ENCODE results near the gene IL1RAPL1.

The IL1RAPL1 gene

DNA sequence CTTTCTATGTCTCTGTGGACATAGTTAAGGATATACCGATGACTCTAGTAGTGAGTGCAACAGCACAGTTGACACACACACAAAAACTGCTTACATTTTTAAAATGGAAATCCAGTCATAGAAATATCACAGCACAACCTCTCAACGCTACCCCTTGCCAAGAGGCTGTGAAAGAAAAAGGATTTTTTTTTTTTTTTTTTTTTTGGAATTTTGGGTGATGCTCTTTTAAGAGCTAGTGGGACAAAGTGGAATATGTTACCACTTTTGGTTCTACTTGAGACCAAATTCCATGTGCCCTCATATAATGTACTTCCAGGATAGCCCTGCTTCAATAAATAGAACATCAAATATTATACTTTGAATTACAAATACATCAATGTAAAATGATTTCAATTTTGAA lies 1247.1 kb downstream of the IL1RAPL1 start:
- DNase-seq: no peak

DNA sequence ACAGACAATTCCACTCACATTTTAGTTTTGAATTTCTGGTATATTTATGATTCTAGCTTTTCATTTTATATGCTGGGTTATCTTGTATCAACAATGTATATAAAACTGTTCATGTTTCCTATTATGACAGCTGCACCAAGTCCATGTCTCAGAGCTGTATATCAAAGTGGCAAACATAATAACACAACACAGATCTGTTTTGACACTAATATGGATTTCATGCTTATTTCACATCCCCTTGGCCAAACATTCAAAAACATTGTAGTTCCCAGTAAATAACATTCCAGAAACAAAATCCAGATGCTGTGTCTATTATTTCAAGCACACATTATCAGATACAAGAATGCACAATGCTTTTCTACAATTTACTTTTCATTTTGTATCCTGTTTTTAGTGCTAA lies 1247.5 kb downstream of the IL1RAPL1 start:
- no peak for DNase-seq

DNA sequence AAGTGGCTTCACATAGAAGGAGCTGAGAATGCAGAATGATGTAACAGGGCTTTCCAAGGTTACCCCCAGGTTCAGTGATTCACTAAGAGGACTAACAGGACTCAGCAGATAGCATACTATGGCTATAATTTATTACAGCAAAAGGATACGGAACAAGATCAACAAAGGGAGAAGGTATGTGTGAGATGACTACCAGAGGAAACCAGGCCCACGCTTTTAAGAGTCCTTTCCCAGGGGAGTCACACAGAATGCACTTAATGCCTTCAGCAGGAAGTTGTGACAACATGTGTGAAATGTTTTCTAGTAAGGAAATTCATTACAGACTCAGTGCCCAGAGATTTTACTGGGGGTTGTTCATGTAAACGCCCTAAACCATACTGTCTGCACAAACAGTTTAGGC lies 1254.5 kb downstream of the IL1RAPL1 start:
- no peak for DNase-seq

DNA sequence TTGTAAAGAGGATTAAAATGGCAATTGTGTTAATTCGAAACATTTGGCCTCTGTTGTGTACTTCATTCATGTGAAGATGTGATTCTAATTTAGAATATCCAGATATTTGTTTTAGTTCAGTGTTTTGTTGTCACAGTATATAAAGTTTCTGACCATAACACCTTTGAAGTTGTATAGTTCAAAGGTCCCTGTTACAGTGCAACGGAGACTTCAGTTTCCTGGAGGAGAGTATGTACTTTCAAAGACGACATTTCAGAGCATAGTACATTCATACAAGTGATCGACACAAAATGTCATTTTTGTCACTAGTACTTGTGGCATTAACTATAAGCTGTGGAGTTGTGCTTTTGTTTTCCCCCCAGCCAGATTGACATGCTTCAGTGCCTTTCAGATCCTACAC lies 1255.3 kb downstream of the IL1RAPL1 start:
- no peak for DNase-seq

DNA sequence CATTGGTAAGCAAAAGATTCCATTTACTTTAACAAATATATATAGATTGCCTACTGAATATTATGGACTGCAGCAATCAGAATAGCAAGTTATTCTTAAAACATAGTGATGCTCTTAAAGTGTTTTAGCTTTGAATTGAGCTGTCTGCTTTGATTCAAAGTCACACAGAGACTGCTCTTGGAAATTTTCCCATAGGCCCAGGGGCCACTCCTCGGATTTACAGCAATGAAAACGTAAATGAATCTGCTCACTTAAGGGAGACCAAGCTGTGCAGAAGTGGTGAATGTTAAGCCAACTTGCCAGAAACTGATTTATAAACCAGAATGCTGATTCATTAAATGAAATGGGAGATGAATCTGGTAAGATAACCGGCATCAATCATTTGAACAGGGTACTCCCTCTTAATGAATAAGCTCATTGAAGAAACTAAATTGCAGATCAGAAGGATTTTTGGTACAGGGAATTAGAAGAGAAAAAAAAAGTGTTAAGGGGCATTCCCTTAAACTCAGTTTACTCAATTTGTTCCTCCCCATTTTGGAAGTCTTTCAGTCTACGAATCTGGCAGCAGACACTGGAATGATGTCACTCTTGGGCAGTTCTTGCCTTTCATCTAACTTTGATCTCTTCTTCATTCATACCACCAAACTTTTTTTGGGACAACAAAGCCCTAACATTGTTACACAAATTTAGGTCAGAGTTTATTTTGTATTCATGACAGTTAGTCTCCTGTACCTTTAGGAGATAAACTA lies 1264.8 kb downstream of the IL1RAPL1 start:
- no peak for DNase-seq

DNA sequence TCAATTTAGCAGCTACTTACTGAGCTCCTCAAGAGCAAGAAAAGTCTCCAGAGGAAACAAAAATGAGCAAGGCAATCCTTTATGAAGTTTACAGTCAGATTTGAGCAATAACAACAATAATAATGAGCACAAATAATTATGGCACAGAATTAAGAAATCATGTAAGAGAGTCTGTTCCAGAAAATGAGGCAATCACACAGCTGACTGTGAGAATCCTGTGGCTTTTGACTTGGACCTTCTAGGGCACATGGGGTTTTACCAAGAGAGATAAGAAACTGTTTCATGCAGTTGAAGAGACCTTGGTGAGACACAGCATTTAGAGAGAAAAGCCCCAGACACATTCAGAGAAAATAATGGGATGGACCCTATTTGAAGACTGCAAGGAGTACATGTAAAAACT lies 1265.5 kb downstream of the IL1RAPL1 start:
- no peak for DNase-seq

DNA sequence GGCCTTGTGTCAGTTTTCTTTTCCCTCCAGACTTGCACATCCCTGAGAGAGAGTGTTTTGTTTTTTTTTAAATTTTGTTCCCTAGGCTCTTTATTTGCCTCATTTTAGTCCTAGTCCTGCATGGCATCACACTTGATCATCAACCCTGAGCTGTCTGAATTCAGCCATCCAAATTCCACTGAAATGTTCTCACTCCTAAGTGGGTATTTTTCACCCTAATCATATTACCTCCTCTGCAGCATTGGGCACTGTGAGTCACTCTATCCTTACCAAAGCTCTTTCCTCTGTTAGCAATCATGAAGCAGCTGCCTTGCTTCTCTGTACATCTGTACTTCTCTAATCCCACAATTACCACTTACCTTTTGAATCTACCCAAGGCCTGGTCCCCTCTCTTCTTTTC lies 1271.5 kb downstream of the IL1RAPL1 start:
- no peak for DNase-seq

DNA sequence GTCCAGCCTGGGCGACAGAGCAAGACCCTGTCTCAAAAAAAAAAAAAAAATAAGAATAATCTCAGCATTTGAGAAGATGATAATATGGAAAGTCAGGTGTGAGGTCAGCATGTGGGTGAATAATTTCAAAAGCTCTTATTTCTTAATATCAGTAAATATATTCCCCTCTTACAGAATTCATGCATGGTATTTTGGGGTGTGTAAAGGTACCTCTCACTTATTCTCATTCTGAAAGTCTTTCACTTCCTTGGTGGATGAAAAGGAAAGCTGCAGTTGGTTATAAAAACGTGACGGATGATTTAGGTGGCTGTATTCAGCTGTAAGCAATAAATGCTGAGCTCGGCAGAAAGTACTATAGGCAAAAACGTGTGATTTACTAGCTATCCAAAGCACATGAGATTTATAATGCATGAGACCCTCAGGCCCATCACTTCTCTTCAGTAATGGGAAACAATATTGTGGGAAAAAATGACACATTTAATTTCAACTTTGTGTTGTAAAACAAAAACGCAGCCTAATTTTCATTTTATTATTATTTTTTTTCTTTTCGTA lies 1275.0 kb downstream of the IL1RAPL1 start:
- DNase-seq: no peak

DNA sequence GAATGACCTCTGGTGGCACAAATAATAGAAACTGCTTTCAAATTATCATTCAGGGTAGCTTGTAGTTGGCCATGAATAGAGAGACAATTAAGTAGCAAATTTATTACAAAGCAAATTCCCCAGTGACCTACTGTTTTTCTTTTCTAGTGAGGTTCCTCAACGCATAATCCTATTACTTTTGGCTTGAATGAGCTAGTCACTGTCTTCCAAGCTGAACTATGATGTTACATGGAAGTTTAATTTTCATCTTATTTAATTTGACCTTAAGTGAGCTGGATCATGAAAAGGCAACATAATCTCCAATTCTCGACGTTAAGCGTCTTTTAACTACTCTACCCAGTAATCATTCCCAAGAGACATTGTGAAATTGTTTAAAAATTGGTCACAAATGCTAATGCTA lies 1280.7 kb downstream of the IL1RAPL1 start:
- no peak for DNase-seq

DNA sequence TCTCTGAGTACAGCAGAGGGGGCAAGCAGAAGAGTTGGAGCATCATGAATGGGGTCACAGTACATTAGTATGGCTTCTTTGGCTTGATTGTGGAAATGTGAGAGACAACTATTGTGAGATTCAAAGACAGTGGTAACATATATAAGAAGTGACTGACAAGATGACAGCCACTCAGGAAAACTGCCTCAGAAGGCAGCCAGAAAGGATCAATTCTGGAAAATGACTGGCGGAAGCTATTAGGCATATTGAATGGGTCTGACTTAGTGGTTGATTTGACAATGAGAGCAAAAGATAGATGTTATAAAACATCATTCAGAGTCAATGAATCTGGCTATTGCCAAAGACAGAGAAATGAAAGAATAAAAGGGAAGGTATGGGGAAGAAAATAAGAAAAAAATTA lies 1282.6 kb downstream of the IL1RAPL1 start:
- no peak for DNase-seq

DNA sequence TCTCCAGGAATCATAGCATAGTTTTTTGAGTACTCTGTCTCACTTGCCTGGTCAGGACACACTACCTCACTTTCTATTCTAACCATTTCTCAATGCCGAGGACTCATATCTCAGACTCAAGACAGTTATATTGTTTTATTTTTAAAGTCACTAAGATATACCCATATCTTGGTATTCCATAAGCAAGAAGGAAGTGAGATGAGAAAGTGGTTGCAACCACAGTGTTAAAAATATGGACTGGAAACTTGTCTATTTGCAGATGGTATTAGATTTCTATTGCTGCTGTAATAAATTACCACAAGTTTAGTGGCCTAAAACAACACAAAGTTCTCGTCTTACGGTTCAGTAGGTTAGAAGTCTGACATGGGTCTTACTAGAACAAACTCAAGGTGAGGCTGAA lies 1283.4 kb downstream of the IL1RAPL1 start:
- no peak for DNase-seq

DNA sequence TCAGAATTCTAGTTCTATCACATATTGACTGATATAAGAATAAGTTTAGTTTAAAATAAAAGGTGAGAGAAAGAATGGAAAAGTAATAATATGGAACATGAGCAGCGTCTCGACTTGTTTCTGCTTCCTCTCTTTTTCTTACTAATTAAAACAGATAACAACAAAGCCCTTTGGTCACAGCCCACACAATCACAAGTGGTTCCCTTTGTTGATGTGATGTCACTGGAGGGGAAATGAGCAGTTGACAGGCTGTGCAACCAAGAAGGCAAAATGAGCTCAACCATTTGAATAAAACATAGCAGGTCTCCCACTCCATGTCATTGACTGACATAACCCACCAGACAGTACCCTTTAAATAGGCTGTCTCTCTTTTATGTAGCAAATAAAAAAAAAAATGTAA lies 1285.6 kb downstream of the IL1RAPL1 start:
- DNase-seq: no peak

DNA sequence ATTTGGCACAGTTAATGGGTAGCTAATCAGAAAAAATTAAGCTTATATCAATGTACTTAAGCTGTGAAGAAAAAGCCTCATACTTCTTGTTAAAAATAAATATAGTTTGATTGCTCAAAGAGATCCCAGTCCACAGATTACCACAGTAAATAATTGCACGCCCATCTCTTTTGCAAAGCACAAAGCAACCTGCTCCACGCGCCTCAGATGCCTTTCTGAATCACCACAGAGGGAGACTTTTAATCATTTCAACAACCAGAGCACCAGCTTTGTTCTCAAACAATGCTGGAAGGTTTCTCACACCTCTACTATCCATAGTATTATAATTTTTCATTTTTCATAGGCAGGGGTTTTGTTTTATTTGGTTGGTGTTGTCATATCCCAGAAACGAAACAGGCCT lies 1289.5 kb downstream of the IL1RAPL1 start:
- no peak for DNase-seq

DNA sequence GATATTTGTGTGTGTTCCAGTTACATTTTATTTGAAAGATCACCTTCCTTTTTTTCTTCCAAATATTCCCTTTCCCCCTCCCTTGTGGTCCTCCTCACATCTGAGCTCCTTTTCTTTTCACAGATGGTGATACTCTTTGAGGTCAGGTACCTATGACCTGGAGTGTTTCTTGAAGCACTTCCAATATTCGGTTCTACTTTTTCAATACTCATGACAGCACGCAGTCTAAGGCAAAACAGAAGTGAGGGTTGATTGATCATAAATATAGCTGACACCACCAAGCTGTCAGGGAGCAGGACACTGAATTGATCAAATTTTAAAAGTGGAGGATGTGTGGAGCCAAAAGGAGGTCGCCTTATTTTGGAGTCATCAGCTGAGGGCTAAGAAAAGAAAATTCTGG lies 1293.7 kb downstream of the IL1RAPL1 start:
- DNase-seq: no peak

DNA sequence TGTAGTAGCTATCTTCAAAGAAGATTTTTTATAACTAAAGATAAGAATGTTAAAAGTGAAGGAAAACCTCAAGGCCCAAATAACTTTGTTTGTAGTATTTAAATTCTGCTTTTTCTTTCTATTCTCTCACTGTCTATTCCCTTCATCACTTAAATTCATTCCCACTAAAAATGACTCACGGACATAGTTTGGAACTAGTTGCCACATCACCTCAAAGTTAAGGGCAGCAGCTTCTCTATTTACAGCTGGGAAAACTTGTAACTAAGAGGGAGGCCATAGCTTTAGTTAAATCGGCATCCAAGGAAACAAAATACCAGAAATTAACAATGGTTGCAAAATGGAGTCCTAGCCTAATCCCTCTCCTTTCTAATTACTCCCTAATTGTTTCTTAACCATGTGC lies 1302.8 kb downstream of the IL1RAPL1 start:
- DNase-seq: no peak

DNA sequence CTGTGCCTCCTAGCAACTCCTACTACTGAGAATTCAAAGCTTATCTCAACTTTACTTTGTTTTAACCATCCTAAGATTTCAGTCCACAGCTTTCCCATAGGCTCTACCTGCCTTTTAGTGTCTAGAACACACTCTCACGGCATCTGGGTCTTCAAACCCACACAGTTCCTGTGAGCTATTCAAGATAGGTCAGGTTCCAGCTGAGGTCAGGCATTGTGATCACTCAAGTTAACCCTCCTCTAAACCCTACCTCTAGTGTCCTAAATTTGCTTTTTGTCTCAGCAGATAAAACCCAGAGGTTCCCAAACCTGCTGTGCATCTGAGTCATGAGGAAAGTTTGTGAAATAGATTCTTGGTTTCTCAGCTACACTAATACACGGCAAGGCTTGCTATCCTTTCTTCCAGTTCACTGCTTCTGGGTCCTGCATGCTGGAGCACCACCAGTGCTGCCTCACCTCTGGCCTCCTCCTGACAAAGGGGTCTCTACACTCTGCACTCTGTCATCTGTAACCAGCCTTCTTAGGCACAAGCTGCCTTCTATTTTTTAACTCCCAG lies 1303.5 kb downstream of the IL1RAPL1 start:
- no peak for DNase-seq

DNA sequence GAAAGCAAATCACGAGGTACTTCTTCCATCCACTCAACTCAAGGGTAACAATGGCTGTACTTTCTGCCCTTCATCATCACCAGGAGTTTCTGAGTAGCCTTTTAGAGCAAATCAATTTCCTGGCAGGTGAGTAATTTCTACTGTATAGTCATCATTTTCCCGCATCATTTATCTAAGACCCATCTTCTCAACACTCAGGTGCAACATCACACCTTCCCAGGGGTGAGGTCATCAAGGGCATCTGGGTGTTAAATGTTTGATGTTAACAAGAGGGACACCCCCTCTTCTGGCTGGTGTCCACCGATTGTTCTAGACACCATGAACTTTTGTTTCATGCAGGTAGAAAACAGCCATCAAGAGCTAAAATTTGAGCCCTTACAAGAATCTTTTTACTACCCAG lies 1314.8 kb downstream of the IL1RAPL1 start:
- no peak for DNase-seq

DNA sequence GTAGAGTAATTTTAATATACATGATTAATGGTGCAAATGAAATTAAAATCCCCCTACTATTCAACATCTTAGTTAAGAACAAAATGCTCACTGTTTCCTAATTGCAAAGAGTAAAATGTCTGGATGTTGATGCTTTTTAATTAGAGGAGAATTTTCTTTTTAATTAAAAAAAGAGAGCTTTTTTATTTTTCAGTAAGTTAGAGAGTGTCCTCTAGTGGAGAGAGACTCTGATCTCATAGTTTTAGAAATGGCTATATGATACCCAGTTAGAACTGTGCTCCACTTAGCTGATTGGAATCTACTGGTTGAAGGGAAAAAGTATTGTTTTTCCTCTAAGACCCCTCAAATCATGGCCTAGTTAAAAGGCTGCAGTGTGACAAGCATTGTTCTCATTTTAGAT lies 1316.1 kb downstream of the IL1RAPL1 start:
- no peak for DNase-seq

DNA sequence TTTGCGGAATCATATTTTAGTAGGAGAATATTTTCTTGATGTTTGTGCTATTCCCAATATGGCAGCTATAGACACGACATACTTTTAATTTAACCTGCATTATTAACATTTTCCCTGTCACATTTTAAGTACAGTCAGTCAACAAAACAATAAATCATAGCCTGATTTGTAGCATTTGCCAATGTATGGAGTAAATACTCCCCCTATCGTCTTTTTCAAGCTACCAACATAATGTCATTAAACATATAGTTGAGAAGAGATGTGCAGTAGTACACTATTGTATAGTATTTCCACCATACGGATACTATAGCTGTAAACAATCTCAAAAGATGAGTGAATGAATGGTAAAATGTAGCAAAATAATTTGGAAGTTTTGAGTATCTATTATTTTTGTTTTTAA lies 1324.4 kb downstream of the IL1RAPL1 start:
- no peak for DNase-seq

DNA sequence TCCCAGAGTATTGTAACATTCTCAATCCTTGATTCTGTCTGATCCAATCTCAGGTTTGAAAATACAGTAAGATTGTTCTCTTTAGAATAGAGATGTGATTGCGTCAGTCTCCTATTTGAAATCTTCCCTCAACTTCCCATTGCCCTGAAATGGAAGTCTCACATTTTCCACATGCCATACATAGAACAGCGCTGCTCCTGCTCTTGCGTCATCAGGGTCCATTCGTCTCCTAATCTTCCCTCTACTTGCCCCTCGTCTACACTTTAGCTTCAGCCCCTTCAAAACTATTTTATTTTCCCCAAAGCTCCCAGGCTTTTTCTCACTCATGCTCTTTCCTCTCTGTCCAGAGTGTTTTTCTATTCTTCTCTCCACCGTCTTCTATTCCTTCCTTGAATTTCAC lies 1326.4 kb downstream of the IL1RAPL1 start:
- DNase-seq: no peak

DNA sequence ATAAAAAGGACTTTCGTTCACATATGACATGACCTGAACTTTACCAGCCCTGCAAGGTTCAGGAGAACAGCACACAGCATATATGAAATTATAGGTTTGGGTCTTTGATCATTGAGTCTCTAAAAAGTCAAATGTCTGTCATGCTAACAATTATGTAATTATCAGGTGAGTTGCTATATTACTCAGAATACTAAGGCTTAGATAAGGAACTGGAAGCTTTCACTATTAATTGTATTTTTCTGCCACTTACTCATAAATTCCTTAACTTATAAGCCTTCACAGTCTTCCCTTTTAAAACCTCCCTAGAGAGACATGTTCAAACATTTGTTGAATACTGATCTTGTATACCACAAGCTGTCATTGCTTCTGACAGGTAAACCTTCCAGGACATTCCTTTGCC lies 1335.4 kb downstream of the IL1RAPL1 start:
- DNase-seq: no peak

DNA sequence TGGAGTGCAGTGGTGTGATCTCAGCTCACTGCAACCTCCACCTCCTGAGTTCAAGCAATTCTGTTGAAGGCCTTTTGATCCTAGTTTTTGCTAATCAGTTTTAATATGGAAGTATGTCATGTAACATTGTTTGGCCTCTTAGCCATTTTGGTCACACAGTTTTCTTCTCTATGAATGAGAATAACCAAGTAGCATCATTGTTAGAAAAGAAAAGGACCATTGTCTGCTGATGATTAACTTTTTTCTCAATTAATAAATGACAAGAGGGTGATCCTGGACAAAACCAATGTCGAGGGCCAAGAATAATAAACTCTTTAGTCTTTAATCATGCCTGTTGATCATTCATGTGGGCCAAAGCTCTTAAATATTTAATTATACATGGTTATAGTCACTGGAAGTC lies 1338.8 kb downstream of the IL1RAPL1 start:
- DNase-seq: no peak

DNA sequence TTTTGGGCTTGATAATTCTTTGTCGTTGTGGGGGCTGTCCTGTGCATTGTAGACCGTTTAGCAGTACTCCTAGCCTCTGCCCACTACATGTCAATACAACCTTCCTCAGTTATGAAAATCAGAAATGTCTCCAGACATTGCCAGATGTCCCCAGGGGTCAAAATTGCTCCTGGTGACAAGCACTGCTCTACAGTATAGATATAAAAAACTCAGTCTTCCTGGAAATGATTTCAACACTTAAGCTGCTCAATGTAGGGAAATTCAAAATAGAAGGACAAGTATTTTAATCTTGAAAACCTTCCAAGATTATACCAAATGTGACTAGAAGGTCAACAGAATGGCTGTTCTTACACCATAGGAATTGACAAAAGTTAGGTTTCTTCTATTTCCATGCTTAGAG lies 1339.4 kb downstream of the IL1RAPL1 start:
- DNase-seq: no peak

DNA sequence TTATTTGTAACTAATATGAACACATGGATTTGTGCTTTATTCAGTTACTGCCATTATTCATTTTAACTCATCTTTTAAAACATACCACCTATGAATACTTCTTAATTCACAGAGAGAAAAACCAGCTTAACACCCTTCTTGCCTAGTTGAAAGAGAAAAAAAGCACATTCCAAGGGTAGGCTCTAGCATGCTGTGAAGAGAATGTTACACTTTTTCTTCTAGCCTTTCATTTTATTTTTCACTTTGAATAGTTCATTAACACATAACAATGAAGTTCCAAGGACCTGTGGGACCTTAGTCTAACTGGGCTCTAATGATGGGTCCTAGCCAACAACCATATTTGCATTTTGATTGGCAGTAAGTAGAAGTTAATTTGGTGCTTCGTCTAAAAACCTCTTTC lies 1348.2 kb downstream of the IL1RAPL1 start:
- no peak for DNase-seq

DNA sequence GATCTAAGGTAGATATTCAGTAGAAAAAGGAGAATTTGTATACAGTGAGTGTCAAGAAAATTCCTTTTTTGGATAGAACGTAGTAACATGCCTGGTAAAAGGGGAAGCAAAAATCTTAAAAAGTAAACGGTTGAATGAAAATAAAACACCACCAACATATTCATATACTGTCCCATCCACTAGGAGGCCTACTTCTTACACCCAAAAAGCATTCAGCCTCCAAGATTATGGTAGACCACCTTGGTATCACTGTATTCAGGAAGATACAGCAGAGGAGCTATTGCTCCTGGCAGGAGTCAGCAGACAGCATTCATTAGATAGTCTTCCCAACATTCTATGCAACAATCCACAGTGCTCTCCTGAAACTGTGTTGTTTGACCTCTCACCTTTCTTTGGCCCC lies 1353.5 kb downstream of the IL1RAPL1 start:
- DNase-seq: no peak

Data from SHP77 (cell line).